Ovary (tissue), 9 donors: Measurements from ENCODE around the gene VSIG4. TPM values are rescaled to one million over a fixed set of nuclear protein-coding genes. Genes with fewer than 3 reads are reported as not detected.

Source experiments
- DNase-seq, 5 donors: peaks; one replicate each; pipeline ENCODE4 v3.0.0-alpha.2; 2019 to 2020
- H3K27ac ChIP-seq, 2 donors: fragments of 200-600 bp; one replicate each; pipeline versions ENCODE4 v1.5.1 to v1.8.0; 2019 to 2022
- H3K27me3 ChIP-seq: fragments of 200-600 bp; one replicate; pipeline ENCODE4 v1.8.0; 2022
- H3K36me3 ChIP-seq: fragments of 200-600 bp; sonication (generic); one replicate; pipeline ENCODE4 v1.5.1; 2019
- H3K4me1 ChIP-seq: one replicate; pipeline ENCODE4 v1.8.1; 2013; ENCODE audit warnings: mild to moderate bottlenecking, moderate library complexity; ENCODE audit not compliant: insufficient read depth
- H3K4me3 ChIP-seq: fragments of 200-600 bp; sonication (generic); one replicate; pipeline ENCODE4 v1.5.1; 2017
- H3K9me3 ChIP-seq, 2 donors: fragments of 200-600 bp in 1 of 2; sonication (generic) in 1 of 2; one replicate each; pipeline versions ENCODE4 v1.5.1 to v1.8.1; 2013 to 2019; ENCODE audit warnings: mild to moderate bottlenecking in 1 of 2, moderate library complexity in 1 of 2
- EP300 ChIP-seq: sonication (generic); formaldehyde crosslinking; IDR thresholded peaks from one replicate; pipeline ENCODE4 v1.6.1; 2017; ENCODE audit warnings: antibody characterized with exemption
- POLR2A ChIP-seq: fragments of 450-650 bp; IDR thresholded peaks from one replicate; pipeline ENCODE4 v1.6.1; 2017; ENCODE audit warnings: antibody characterized with exemption, mild to moderate bottlenecking, moderate library complexity
- WGBS, 3 donors: extraction: QIAGEN DNeasy Blood & Tissue Kit in 1 of 3; methylation state at CpG; one replicate each; pipeline versions ENCODE4 v1.1.5 to v1.1.7; 2013 to 2017; 5-methylcytosine and 5-hydroxymethylcytosine counted together
- intact Hi-C, 4 donors: fragments of 100-400 bp; cut with DNase I; formaldehyde crosslinking; loops; one replicate each; pipeline versions ENCODE4 v1.11.0 to v1.15.1; 2022 to 2023
- polyA plus RNA-seq, 2 donors: library from polyadenylated mRNA; stranded (reverse); fragments of 200-250 nt in 1 of 2; fragments of 350-450 nt in 1 of 2; fragmentation: Illumina TruSeq in 1 of 2; extraction: RNeasy Lipid Tissue Mini Kit (QIAGEN cat#74804) in 1 of 2; gene quantifications; one replicate each; pipeline ENCODE4 v1.2.3, GENCODE V29; 2013 to 2014
- total RNA-seq, 7 donors: library from RNA; depleted of rRNA in 2 of 7; stranded (reverse); fragments of >200 nt in 2 of 7; fragmentation: NEBNext Ultra II Directional in 3 of 7; extraction: Animal tissue kit (Norgen Biotek cat#: 25700) in 3 of 7; gene quantifications; one replicate each; pipeline versions ENCODE4 v1.1.0 to v1.2.4, GENCODE V29; 2016 to 2023
- TF ChIP-seq, protein P1 (sequence below), 3 donors: fragments of 450-650 bp in 2 of 3; fragments of 200-600 bp in 1 of 3; IDR thresholded peaks; one replicate each; pipeline versions ENCODE4 v1.5.1 to v1.8.0; 2016 to 2022; ENCODE audit warnings: antibody characterized with exemption in 3 of 3, mild to moderate bottlenecking in 1 of 3
- donor health status: DM: no; HTN: no; CAD: no; lungs with moderate emphysema.
- donor health status: DM: no; HTN: no; CAD: no.
- donor health status: Bipolar disorder and iron deficiency.
- donor health status: DM: yes; HTN: yes; CAD: no.
- donor health status: DM: no; HTN: no; CAD: no.
- donor health status: DM: yes; HTN: yes; CAD: no.

VSIG4 gene
- total and polyA plus RNA-seq, 9 donors: 4.4 to 92.5 (median 30.3) TPM

DNA sequence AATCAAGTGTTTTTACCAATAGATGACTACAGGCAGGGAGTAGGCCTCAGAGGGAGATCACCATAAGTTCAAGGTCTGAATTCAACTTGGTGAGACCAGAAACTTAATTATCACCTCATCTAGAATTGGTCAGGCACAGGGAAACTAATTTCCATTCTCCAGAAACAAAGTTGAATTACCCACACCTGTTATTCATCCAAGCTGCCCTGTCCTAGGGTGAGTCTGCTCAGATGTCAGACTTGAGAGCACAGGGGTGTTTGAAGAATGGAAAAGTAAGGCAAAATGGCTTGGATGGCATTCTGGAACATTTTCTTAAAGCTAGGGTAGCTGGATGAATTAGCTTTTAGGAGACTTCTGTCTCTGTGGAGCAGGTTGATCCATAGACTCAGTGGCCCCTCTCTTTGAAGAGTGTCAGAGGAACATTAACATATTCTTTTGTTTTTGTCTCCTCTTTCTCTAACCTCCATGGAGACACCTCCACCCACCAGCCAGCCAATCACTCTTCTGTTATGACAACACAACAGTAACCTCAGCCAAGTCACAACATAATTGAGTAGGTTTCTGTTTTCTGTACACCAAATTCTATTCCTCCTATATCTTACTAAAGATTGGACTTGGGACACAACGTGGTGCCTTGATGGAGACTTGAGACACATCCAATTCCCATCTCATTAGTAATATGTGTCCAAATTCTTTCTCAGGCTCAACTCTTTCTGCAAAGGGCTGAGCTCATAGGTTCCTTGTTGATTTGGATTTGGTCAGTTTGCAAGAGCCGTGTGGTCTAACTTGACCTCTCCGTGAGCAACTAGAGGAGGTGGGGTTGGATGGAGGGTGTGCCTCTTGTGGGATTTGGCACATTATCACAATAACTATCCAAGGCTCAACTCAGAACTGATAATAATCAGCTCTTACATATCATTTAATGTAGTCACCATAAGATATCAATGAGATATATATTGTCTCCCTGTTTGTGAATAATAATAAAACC, 45.1 kb downstream of the VSIG4 start:
- no peaks in the 10 kb centered on the region for H3K27me3 ChIP-seq
- no peak for TF ChIP-seq POLR2A
- no peak for TF ChIP-seq EP300
- TF ChIP-seq, protein P1, sequence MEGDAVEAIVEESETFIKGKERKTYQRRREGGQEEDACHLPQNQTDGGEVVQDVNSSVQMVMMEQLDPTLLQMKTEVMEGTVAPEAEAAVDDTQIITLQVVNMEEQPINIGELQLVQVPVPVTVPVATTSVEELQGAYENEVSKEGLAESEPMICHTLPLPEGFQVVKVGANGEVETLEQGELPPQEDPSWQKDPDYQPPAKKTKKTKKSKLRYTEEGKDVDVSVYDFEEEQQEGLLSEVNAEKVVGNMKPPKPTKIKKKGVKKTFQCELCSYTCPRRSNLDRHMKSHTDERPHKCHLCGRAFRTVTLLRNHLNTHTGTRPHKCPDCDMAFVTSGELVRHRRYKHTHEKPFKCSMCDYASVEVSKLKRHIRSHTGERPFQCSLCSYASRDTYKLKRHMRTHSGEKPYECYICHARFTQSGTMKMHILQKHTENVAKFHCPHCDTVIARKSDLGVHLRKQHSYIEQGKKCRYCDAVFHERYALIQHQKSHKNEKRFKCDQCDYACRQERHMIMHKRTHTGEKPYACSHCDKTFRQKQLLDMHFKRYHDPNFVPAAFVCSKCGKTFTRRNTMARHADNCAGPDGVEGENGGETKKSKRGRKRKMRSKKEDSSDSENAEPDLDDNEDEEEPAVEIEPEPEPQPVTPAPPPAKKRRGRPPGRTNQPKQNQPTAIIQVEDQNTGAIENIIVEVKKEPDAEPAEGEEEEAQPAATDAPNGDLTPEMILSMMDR (IDR thresholded peaks at IDR 0.05): no peak
- WGBS, 3 donors: 53 to 69% (median 68%) methylated on average over 3 of the region's 3 CpGs
- no peaks in the 10 kb centered on the region for H3K36me3 ChIP-seq
- no peak overlapping the region for H3K27ac ChIP-seq
- intact Hi-C loops: no loop called here
- H3K9me3 ChIP-seq: no peaks in the 10 kb centered on the region
- DNase-seq: no peak
- no peaks in the 10 kb centered on the region for H3K4me1 ChIP-seq
- no peak overlapping the region for H3K4me3 ChIP-seq

DNA sequence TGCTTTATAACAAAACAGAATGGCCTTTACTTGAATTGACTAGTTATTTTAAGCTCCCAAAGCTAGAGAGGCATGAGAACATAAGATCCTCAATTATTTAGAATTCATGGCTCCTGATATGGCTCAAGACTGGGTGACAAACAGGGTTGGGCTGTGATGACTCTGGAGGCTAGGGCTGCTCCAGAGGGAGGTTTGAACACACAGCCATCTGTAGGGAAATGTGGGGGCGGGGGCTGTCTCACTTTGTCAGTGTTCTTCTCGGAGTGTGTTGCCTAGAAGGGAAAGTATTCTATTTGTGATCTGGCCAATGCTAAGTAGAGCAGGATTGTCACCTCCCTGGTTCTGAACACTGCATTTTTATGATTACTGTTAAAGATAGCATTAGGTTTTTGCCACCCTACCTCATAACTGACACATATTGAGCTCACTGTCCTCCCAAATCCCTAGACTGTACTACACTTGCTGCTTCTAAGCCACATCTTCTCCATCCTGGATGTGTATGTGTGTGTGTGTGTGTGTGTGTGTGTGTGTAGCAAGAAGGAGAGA, 45.9 kb downstream of the VSIG4 start:
- Histone ChIP-seq H3K4me1 (no peaks in the 10 kb centered on the region), H3K9me3 (no peaks in the 10 kb centered on the region), H3K27me3 (no peaks in the 10 kb centered on the region), H3K4me3 (no peak overlapping the region), H3K27ac (no peak overlapping the region), H3K36me3 (no peaks in the 10 kb centered on the region)
- intact Hi-C loops: no loop called here
- TF ChIP-seq EP300 (no peak), POLR2A (no peak)
- TF ChIP-seq, protein P1 (IDR thresholded peaks at IDR 0.05): no peak
- 60 to 86% (median 84%) methylated on average over 2 of the region's 2 CpGs for WGBS, 3 donors
- DNase-seq: no peak

DNA sequence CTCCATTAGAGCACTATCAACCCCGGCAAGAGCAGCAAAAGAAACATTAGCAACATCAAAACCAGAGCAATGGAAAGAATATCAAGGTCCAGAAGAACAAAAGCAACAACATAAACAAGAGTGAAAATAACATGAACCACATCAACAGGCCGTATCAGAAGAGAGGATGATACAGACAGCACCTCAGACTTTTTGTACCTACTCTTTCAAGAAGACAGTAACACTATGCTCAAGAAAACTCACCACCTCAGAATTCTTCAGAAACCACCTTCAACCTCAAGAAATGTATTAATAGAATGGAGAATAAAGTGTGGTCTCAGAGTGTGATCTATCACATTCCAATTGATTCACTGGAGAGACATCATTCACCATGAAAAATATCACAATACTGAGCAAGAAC, 46.5 kb downstream of the VSIG4 start:
- H3K36me3 ChIP-seq: no peaks in the 10 kb centered on the region
- WGBS, 3 donors: 72 to 73% (median 72%) methylated on average over 2 of the region's 2 CpGs
- H3K9me3 ChIP-seq: no peaks in the 10 kb centered on the region
- no peaks in the 10 kb centered on the region for H3K27me3 ChIP-seq
- intact Hi-C loops: no loop called here
- TF ChIP-seq, protein P1 (IDR thresholded peaks at IDR 0.05): no peak
- TF ChIP-seq POLR2A: no peak
- no peak for TF ChIP-seq EP300
- H3K27ac ChIP-seq: no peak overlapping the region
- no peak overlapping the region for H3K4me3 ChIP-seq
- no peak for DNase-seq
- no peaks in the 10 kb centered on the region for H3K4me1 ChIP-seq

DNA sequence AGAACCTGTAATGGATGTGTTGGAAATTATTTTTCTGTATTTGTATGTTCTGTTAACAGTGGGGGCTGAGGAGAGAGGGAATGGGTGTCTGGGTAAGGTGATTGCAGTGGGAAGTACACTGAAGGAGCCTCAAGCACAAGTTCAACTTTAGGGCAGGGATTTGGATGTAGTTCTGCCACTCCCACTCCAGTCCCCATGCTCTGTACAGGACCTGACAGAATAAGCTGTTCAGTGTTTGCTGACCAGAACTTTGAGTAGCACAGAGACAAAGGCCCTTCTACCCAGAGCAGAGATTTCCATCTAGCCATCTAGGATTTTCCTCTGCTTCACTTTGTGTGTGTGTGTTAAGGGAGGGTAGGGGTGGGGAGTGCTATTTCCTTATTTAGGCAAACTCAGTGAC, 49.2 kb downstream of the VSIG4 start:
- no peaks in the 10 kb centered on the region for H3K27me3 ChIP-seq
- no peaks in the 10 kb centered on the region for H3K4me1 ChIP-seq
- intact Hi-C loops: no loop called here
- H3K4me3 ChIP-seq: no peak overlapping the region
- no peak overlapping the region for H3K27ac ChIP-seq
- no peaks in the 10 kb centered on the region for H3K9me3 ChIP-seq
- no peak for DNase-seq
- H3K36me3 ChIP-seq: no peaks in the 10 kb centered on the region
- TF ChIP-seq POLR2A (no peak), EP300 (no peak)
- TF ChIP-seq, protein P1 (IDR thresholded peaks at IDR 0.05): no peak
